ENCODE data around the gene GPR158. TPM values are rescaled to one million over a fixed set of nuclear protein-coding genes. Genes with fewer than 3 reads are reported as not detected.

GPR158 gene
- total and polyA plus RNA-seq, 2 donors from 2014 or later = 0.09 to 0.22 TPM

DNA sequence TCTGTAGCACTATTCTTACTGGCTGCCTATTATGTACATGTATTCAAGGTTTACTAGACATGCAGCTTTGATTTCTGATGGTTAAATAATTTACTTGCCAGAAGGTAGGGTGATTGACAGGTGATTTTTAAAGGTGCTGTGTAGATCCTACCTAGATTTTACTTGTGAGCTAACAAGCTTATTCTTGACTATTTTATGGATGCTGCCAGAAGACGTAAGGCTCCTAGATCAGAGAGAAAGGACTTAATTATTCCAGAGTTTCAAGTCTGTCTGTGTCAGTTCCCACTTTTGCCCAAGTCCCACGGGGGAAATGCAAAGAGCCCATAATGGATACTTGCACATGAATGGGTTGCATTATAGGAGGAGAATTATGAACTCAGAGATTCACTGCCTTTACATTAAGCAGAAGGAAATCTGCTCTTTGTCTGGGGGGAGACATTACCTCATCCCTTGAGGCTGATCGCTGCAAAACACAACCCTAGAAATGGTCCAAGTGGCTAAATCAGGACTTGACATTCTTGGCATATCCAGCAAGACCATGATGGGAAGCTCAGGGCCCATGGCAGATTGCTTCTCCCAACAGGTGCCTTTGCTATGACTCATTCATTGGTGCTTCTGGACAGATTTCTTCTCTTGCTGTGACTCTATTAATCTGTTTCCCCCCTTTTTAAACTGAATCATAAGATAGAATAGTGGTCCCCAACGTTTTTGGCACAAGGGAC is 32.1 kb downstream of the GPR158 start:
- H3K9ac ChIP-seq (ENCODE audit: low read length in 3 of 3) = no peak overlapping the region
- no peak overlapping the region for H3K27ac ChIP-seq (ENCODE audit: low read depth in 2 of 2, low read length in 2 of 2)
- no peaks in the 10 kb centered on the region for H3K27me3 ChIP-seq (ENCODE audit: control insufficient read depth, insufficient read depth, low read length)
- no peaks in the 10 kb centered on the region for H3K36me3 ChIP-seq (ENCODE audit: control insufficient read depth in 2 of 3, insufficient read depth in 3 of 3, low read length in 3 of 3)
- TF ChIP-seq CTCF (IDR thresholded peaks at IDR 0.05; ENCODE audit: borderline replicate concordance, extremely low read depth, insufficient read depth) = no peak
- no peak for DNase-seq
- no peaks in the 10 kb centered on the region for H3K9me3 ChIP-seq (ENCODE audit: control insufficient read depth in 2 of 3, insufficient read depth in 1 of 3, low read length in 3 of 3)
- no peak for FAIRE-seq
- H3K4me1 ChIP-seq (ENCODE audit: control insufficient read depth in 2 of 3, insufficient read depth in 2 of 3, low read depth in 1 of 3, low read length in 3 of 3) = no peaks in the 10 kb centered on the region
- intact Hi-C loops (cut with DNase I) = no loop called here
- no peak overlapping the region for H3K4me3 ChIP-seq (ENCODE audit: low read length in 3 of 3)

DNA sequence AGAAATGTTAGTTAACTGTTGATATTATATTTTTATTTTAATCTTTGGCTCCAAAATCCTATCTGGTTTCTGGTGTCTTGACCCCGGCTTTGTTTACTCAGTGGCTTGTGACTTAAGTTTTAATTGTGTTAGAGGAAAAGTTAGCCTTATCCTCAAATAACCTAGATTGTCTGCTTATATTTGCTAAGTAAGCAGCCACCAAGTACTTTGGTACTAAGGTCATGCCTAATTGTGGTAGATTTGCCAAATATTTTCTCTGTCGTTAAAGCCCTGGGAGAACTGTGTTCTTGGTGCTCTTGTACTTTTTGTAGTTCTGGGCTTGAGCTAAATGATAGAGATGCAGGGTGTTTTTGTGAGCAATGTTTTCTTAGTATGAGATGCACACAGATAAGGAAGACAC is 34.8 kb downstream of the GPR158 start:
- TF ChIP-seq CTCF (IDR thresholded peaks at IDR 0.05; ENCODE audit: borderline replicate concordance, extremely low read depth, insufficient read depth) = no peak
- no peak for DNase-seq
- Histone ChIP-seq H3K9me3 (ENCODE audit: control insufficient read depth in 2 of 3, insufficient read depth in 1 of 3, low read length in 3 of 3) (no peaks in the 10 kb centered on the region), H3K4me3 (ENCODE audit: low read length in 3 of 3) (no peak overlapping the region), H3K27me3 (ENCODE audit: control insufficient read depth, insufficient read depth, low read length) (no peaks in the 10 kb centered on the region), H3K36me3 (ENCODE audit: control insufficient read depth in 2 of 3, insufficient read depth in 3 of 3, low read length in 3 of 3) (no peaks in the 10 kb centered on the region), H3K4me1 (ENCODE audit: control insufficient read depth in 2 of 3, insufficient read depth in 2 of 3, low read depth in 1 of 3, low read length in 3 of 3) (no peaks in the 10 kb centered on the region), H3K9ac (ENCODE audit: low read length in 3 of 3) (no peak overlapping the region), H3K27ac (ENCODE audit: low read depth in 2 of 2, low read length in 2 of 2) (no peak overlapping the region)
- FAIRE-seq = no peak
- intact Hi-C loops (cut with DNase I) = no loop called here

GRCh38 chr10:25210265-25210664 is 35.5 kb downstream of the GPR158 start:
- no peak overlapping the region for H3K27ac ChIP-seq (ENCODE audit: low read depth in 2 of 2, low read length in 2 of 2)
- DNase-seq (no peak), FAIRE-seq (no peak)
- no peaks in the 10 kb centered on the region for H3K9me3 ChIP-seq (ENCODE audit: control insufficient read depth in 2 of 3, insufficient read depth in 1 of 3, low read length in 3 of 3)
- H3K9ac ChIP-seq (ENCODE audit: low read length in 3 of 3) = no peak overlapping the region
- H3K36me3 ChIP-seq (ENCODE audit: control insufficient read depth in 2 of 3, insufficient read depth in 3 of 3, low read length in 3 of 3) = no peaks in the 10 kb centered on the region
- intact Hi-C loops (cut with DNase I) = no loop called here
- no peaks in the 10 kb centered on the region for H3K4me1 ChIP-seq (ENCODE audit: control insufficient read depth in 2 of 3, insufficient read depth in 2 of 3, low read depth in 1 of 3, low read length in 3 of 3)
- H3K27me3 ChIP-seq (ENCODE audit: control insufficient read depth, insufficient read depth, low read length) = no peaks in the 10 kb centered on the region
- H3K4me3 ChIP-seq (ENCODE audit: low read length in 3 of 3) = no peak overlapping the region
- no peak for TF ChIP-seq CTCF (IDR thresholded peaks at IDR 0.05; ENCODE audit: borderline replicate concordance, extremely low read depth, insufficient read depth)

GRCh38 chr10:25220156-25220555 is 45.4 kb downstream of the GPR158 start:
- DNase-seq (no peak), FAIRE-seq (no peak)
- Histone ChIP-seq H3K36me3 (ENCODE audit: control insufficient read depth in 2 of 3, insufficient read depth in 3 of 3, low read length in 3 of 3) (no peaks in the 10 kb centered on the region), H3K27me3 (ENCODE audit: control insufficient read depth, insufficient read depth, low read length) (no peaks in the 10 kb centered on the region), H3K27ac (ENCODE audit: low read depth in 2 of 2, low read length in 2 of 2) (no peak overlapping the region), H3K9me3 (ENCODE audit: control insufficient read depth in 2 of 3, insufficient read depth in 1 of 3, low read length in 3 of 3) (no peaks in the 10 kb centered on the region), H3K9ac (ENCODE audit: low read length in 3 of 3) (no peak overlapping the region), H3K4me3 (ENCODE audit: low read length in 3 of 3) (no peak overlapping the region), H3K4me1 (ENCODE audit: control insufficient read depth in 2 of 3, insufficient read depth in 2 of 3, low read depth in 1 of 3, low read length in 3 of 3) (no peaks in the 10 kb centered on the region)
- intact Hi-C loops (cut with DNase I) = no loop called here
- no peak for TF ChIP-seq CTCF (IDR thresholded peaks at IDR 0.05; ENCODE audit: borderline replicate concordance, extremely low read depth, insufficient read depth)
